Thyroid gland (tissue), 4 donors: ENCODE results near the gene REXO1. TPM values are rescaled to one million over a fixed set of nuclear protein-coding genes. Genes with fewer than 3 reads are reported as not detected.

Experiments
- DNase-seq, 2 donors: peaks; one replicate each; pipeline ENCODE4 v3.0.0-alpha.2; 2019
- H3K27ac ChIP-seq, 3 donors: fragments of 200-600 bp; sonication (generic); 1 replicate in 2 of 3; 2 replicates in 1 of 3; pipeline ENCODE4 v1.5.1; 2016 to 2019; ENCODE audit warnings: mild to moderate bottlenecking in 1 of 3, moderate library complexity in 1 of 3
- H3K27me3 ChIP-seq: fragments of 200-600 bp; sonication (generic); one replicate; pipeline ENCODE4 v1.5.1; 2019
- H3K36me3 ChIP-seq, 2 donors: fragments of 200-600 bp; sonication (generic); one replicate each; pipeline ENCODE4 v1.5.1; 2016 to 2019
- H3K4me1 ChIP-seq, 2 donors: fragments of 200-600 bp; sonication (generic); one replicate each; pipeline ENCODE4 v1.5.1; 2017 to 2019
- H3K4me3 ChIP-seq, 3 donors: fragments of 200-600 bp; sonication (generic); replicated peaks in 1 of 3; 1 replicate in 2 of 3; 2 replicates in 1 of 3; pipeline ENCODE4 v1.5.1; 2016; ENCODE audit warnings: mild to moderate bottlenecking in 1 of 3
- H3K9me3 ChIP-seq: fragments of 200-600 bp; sonication (generic); one replicate; pipeline ENCODE4 v1.5.1; 2017
- CTCF ChIP-seq, 6 experiments: fragments of 200-600 bp in 3 of 6; fragments of 450-650 bp in 3 of 6; sonication (generic) in 3 of 6; IDR thresholded peaks; one replicate each; pipeline ENCODE4 v1.5.1; 2016 to 2019; ENCODE audit warnings: antibody characterized with exemption in 6 of 6, mild to moderate bottlenecking in 2 of 6, inconsistent platforms in 1 of 6, moderate library complexity in 1 of 6
- POLR2A ChIP-seq, 2 donors: fragments of 450-650 bp; IDR thresholded peaks; one replicate each; pipeline ENCODE4 v1.6.1; 2017; ENCODE audit warnings: antibody characterized with exemption in 2 of 2, mild to moderate bottlenecking in 2 of 2, moderate library complexity in 1 of 2
- WGBS, 2 donors: methylation state at CpG; one replicate each; pipeline ENCODE4 v1.1.5; 2017; 5-methylcytosine and 5-hydroxymethylcytosine counted together
- intact Hi-C: fragments of 100-400 bp; cut with DNase I; formaldehyde crosslinking; loops from one replicate; pipeline ENCODE4 v1.15.1; 2023
- total RNA-seq, 4 donors: library from RNA; depleted of rRNA; stranded (reverse); fragments of >200 nt; gene quantifications; one replicate each; pipeline ENCODE4 v1.2.3, GENCODE V29; 2016

REXO1 gene
- total RNA-seq, 4 donors from 2014 or later: 14.0 to 21.8 (median 17.2) TPM

GRCh38 chr19:1783874-1784273 lies 64.4 kb downstream of the REXO1 start:
- no peaks in the 10 kb centered on the region for H3K4me1 ChIP-seq
- 87 to 88% methylated on average over 9 of the region's 9 CpGs for WGBS, 2 donors
- peaks cover 11% of the 10 kb centered on the region for H3K27me3 ChIP-seq
- H3K9me3 ChIP-seq: no peaks in the 10 kb centered on the region
- H3K36me3 ChIP-seq: no peaks in the 10 kb centered on the region
- TF ChIP-seq POLR2A (IDR thresholded peaks at IDR 0.05): no peak
- no peak overlapping the region for H3K4me3 ChIP-seq
- H3K27ac ChIP-seq: no peak overlapping the region
- intact Hi-C loops: no loop called here
- no peak for DNase-seq

- no peaks in the 10 kb centered on the region for H3K4me1 ChIP-seq
- TF ChIP-seq POLR2A (IDR thresholded peaks at IDR 0.05) (no peak), CTCF (IDR thresholded peaks at IDR 0.05) (no peak)
- H3K36me3 ChIP-seq: no peaks in the 10 kb centered on the region
- H3K4me3 ChIP-seq: no peak overlapping the region
- 81 to 93% methylated on average over 4 of the region's 4 CpGs for WGBS, 2 donors
- peaks cover 11% of the 10 kb centered on the region for H3K27me3 ChIP-seq
- DNase-seq: no peak
- H3K27ac ChIP-seq: no peak overlapping the region
- H3K9me3 ChIP-seq: no peaks in the 10 kb centered on the region
- intact Hi-C loops: no loop called here
Measured at GRCh38 chr19:1783354-1783753, 64.9 kb downstream of the REXO1 start.

- Histone ChIP-seq H3K27me3 (peaks cover 11% of the 10 kb centered on the region), H3K4me3 (no peak overlapping the region), H3K36me3 (no peaks in the 10 kb centered on the region), H3K4me1 (no peaks in the 10 kb centered on the region), H3K9me3 (no peaks in the 10 kb centered on the region), H3K27ac (no peak overlapping the region)
- WGBS, 2 donors: 73 to 76% methylated on average over 5 to 7 of the region's 7 CpGs
- DNase-seq: no peak
- TF ChIP-seq POLR2A (IDR thresholded peaks at IDR 0.05): no peak
- intact Hi-C loops: no loop called here
Measured at GRCh38 chr19:1782521-1782920, 65.8 kb downstream of the REXO1 start.

- TF ChIP-seq CTCF (IDR thresholded peaks at IDR 0.05) (no peak), POLR2A (IDR thresholded peaks at IDR 0.05) (no peak)
- Histone ChIP-seq H3K36me3 (no peaks in the 10 kb centered on the region), H3K9me3 (no peaks in the 10 kb centered on the region), H3K4me1 (peaks cover 0 to 4% of the 10 kb centered on the region in 2 donors), H3K4me3 (no peak overlapping the region), H3K27ac (no peak overlapping the region), H3K27me3 (peaks cover 24% of the 10 kb centered on the region)
- no peak for DNase-seq
- WGBS, 2 donors: 28 to 33% methylated on average over 14 of the region's 14 CpGs
- intact Hi-C loops: no loop called here
Measured at GRCh38 chr19:1780272-1780958, 67.9 kb downstream of the REXO1 start.

- DNase-seq: no peak
- Histone ChIP-seq H3K4me3 (no peak overlapping the region), H3K4me1 (peaks cover 0 to 4% of the 10 kb centered on the region in 2 donors), H3K9me3 (no peaks in the 10 kb centered on the region), H3K27me3 (peaks cover 33% of the 10 kb centered on the region), H3K27ac (no peak overlapping the region), H3K36me3 (no peaks in the 10 kb centered on the region)
- WGBS, 2 donors: 16 to 30% methylated on average over 13 to 15 of the region's 16 CpGs
- no peak for TF ChIP-seq CTCF (IDR thresholded peaks at IDR 0.05)
- TF ChIP-seq POLR2A (IDR thresholded peaks at IDR 0.05): no peak
- intact Hi-C loops: no loop called here
Measured at GRCh38 chr19:1779574-1779973, 68.7 kb downstream of the REXO1 start.

GRCh38 chr19:1777149-1777548 lies 71.1 kb downstream of the REXO1 start:
- DNase-seq: no peak
- no peak for TF ChIP-seq POLR2A (IDR thresholded peaks at IDR 0.05)
- TF ChIP-seq CTCF (IDR thresholded peaks at IDR 0.05): no peak
- Histone ChIP-seq H3K36me3 (no peaks in the 10 kb centered on the region), H3K27ac (no peak overlapping the region), H3K27me3 (peaks cover 36% of the 10 kb centered on the region), H3K4me1 (peaks cover 0 to 4% of the 10 kb centered on the region in 2 donors), H3K9me3 (no peaks in the 10 kb centered on the region), H3K4me3 (no peak overlapping the region)
- intact Hi-C loops: no loop called here
- 52 to 54% methylated on average over 8 to 10 of the region's 10 CpGs for WGBS, 2 donors
